Measurements from ENCODE around the gene LDLRAD4.
"Not testable (repeated sequence)": the region's sequence is repeated elsewhere in the genome, so short reads cannot be mapped to it uniquely, and the experiment has no call there.

LDLRAD4 gene

DNA sequence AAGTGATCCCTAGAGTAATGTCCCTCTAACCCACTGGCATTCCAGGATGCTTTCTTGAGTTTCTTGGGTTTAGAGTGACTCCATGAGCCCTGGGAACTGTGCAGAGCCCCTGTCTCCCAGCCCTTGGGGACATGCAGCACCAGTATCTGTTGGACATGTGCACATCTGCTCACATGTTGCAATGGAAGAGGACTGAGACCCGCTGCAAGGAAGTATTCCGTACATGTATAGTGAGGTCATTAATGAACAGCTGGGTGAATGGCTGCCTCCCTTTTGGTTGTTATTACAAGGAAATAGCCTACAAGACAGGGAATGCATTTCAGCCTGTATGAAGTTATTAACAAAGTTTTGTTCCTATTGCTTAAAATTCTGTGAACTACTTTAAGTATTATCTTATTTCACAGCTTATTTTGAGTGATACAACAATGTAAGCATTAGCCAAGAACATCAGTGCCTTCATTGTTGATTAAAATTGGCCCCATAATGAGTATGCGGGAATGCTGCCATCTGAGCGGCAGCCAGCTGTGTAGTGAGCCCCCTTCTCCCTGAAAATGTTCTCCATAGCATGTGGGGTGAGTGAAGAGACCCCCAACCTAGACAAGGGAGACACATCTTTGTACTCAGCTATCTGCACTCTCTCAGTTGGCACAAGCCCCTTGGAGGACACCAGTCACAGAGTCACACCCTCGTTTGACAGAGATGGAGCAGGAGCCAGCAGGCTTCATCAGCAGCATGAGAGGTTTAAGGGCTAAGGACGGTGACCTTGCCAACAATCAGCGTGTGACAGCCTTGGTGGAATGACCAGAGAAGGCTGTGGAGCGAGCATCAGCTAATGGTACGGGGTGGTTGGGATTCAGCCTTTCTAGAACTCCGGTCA, 420.4 kb downstream of the LDLRAD4 start:
- DNase-seq (ENCODE audit: low spot score): no peak

DNA sequence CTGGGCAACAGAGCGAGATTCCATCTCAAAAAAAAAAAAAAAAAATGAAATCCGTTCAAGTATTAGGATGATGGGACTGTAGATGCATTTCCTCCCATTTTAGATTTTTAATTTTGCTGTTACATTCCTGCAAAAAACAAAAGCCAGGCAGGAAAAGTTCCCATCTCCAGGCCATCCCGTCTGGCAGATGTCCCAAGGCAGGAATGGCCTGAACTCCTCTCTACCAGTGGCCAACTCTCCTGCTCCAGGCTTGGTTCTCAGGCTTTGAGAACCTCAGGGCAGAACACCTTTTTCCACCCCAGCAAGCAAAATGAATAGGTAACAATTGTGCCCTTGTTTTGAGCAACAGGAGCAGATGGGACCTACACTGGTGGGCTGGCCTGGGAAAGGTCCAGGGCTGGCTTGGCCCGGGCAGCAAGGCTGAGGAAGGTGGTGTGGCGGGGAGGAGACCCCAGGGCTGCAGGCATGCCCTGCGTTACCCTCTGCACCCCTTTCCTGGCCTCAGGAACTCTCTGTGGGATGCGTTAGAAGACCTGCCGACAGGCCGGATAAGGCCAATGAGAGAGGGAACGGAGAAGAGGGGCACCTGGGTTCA, 421.8 kb downstream of the LDLRAD4 start:
- DNase-seq (ENCODE audit: low spot score): no peak

DNA sequence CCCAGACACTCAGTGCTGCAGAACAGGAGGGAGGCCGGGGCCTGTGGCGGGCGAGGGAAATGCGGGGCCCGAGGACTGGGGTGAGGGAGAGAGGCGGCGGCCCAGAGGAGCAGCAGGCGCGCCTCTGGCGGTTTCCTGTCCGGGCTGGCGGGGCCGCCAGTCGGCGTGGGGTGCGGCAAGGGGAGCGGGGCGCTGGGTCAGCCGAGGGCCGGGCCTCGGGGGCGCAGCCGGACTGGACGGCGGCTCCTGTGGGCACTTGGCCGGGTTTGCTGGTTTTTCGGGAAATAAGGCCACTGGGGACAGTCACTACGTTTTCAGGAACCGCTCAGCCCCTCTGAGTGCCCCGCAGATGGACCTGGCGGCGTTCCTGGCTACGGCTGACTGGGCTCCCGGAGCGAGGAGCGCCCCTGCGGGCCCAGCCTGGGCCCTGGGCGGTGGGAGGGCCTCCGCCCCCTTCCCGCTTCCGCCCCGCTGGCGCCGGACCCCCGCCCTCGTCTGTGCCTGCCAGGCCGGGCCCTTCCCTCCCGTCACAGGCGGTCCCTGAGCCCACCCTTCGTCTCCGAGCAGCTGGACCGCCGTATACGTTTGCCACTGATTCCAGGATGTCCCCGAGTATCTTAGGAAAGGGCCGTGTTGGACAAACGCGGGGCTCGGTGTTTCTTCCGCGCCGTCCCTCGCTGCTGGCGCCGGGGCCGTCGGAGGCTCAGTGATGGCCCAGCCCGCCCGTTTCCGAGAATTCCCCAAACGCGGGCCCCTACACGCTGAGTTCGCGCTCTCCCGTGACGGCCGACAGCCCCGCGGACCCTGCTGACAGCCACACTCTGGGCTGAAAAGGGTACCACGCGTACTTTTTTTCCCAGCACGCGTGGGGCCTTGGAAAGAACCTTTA, 423.2 kb downstream of the LDLRAD4 start:
- DNase-seq (ENCODE audit: low spot score): no peak

DNA sequence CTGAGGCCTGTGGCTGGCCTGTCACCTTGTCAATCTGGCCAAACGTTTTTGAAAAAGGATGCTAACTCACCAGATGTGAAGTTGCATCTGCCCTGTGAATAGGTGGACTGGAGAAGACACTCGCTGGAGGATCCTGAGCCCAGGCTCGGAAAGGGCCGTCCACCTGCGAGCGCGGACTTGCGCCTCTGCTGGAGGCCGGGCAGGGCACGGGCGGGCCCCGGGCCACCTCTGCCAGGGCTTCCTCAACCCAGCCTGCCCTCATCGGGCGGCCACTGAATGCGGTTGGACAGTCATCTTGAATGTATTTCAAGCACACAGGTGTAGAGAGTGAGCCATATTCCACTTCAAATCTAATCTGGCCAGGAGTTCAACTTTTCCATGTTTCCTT, 423.9 kb downstream of the LDLRAD4 start:
- DNase-seq (ENCODE audit: low spot score): no peak

DNA sequence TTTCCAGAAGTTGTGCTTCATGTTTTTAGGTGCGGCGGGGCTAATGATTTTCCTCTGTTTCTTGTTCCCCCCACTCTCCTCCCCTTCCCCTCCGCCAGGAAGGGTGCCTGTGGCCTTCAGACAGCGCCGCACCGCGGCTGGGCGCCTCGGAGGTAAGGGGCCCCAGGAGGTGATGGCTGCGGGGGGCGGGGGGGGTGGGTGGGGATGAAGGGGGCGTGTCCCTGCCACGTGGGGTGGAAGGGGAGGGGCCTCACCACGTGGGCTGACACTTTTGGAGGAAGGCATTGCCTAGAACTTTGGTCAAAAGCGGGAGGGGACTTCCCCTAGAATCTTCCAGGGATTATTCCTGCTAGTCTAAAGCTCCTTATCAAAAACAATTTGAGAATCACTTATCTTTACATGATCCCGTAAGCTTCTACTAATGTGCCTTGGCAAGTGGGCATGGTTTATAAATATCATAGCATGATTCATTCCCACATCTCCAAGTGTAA, 424.7 kb downstream of the LDLRAD4 start:
- no peak for DNase-seq (ENCODE audit: low spot score)

DNA sequence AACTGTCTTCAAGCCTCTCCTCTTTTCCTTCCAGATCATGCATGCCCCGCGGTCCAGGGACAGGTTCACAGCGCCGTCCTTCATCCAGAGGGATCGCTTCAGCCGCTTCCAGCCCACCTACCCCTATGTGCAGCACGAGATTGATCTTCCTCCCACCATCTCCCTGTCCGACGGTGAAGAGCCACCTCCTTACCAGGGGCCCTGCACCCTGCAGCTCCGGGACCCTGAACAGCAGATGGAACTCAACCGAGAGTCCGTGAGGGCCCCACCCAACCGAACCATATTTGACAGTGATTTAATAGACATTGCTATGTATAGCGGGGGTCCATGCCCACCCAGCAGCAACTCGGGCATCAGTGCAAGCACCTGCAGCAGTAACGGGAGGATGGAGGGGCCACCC, 426.5 kb downstream of the LDLRAD4 start:
- no peak for DNase-seq (ENCODE audit: low spot score)

DNA sequence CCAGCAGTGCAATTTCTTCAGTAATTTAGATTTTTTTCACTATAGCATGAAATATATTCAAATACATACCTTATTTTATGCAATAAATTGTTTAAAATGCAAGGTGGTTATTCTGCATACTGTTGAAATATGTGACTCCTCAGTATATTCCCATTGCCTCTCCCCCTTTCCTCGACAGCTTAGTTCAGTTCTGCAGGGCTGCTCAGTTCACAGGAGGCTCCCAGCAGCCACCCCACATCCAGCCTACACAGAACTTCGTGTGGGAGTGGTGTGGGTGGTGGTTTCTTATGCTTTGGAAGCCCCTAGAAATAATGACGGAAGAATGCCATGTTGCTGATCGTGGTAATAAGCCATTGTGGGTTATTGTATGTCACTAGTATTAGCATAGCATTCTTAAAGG, 428.1 kb downstream of the LDLRAD4 start:
- DNase-seq (ENCODE audit: low spot score): no peak

DNA sequence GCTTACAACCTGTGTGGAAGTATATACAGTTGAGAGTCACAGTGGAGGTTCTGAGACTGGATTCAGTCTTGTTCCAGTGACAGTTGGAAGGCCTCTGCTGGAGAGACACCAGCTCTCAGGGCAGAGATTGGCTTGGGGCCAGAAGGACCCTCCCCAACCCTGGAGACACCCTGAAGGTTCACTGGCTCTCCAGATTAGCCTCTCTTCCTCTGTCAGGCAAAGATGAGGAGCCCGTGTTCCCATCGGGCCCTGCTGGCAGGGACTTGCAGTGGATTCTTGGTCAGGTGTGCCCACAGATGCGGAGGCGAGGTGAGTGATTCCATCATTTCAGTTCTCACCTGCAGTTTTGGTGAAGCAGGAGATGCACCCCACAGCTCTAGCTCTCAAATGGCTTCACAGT, 429.2 kb downstream of the LDLRAD4 start:
- no peak for DNase-seq (ENCODE audit: low spot score)

DNA sequence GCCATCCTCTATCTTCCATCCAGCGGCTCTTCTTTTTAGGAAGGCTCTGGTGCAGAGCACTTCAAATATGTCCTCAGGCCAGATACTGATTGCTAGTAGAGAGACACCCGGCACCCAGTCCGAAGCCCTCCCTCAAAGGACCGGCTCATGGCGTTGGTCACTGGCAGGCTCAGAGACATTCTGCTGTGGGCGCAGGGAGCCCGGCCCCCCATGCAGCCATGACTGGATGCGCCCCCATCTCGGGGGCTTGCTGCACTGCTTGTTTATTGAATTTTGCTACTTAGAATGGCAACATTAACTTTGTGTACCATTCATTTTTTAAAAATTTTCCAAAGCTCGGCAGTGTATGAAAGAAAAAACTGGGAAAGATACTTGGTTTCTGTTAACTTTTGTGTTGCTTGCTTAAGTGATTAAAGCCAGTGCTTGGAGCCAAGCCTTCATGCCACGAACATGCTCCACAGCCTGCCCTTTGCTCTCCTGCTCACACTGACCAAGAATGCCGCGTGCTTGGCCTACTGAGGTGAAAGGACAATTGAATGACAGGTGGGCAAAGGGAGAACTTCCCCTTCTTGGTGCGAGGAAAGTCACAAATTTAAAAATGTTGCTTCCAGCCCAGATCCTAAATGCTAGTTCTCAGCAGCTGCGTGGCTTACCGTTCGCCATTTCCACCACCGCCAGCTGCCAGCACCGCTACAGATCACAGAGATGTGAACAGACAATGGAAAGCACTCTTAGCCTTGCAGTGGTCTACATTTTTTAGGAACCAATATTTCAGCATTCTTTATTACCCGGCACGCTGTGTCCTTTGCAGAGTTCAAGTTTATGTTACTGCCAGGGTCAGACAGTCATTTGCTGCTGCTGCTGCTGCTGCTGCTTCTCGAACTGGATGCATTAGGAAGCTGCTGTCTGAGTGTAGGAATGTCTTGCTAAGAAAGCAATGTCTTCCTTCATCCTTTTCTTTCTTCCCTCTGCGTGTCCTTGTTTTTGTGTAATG, 431.1 kb downstream of the LDLRAD4 start:
- no peak for DNase-seq (ENCODE audit: low spot score)

DNA sequence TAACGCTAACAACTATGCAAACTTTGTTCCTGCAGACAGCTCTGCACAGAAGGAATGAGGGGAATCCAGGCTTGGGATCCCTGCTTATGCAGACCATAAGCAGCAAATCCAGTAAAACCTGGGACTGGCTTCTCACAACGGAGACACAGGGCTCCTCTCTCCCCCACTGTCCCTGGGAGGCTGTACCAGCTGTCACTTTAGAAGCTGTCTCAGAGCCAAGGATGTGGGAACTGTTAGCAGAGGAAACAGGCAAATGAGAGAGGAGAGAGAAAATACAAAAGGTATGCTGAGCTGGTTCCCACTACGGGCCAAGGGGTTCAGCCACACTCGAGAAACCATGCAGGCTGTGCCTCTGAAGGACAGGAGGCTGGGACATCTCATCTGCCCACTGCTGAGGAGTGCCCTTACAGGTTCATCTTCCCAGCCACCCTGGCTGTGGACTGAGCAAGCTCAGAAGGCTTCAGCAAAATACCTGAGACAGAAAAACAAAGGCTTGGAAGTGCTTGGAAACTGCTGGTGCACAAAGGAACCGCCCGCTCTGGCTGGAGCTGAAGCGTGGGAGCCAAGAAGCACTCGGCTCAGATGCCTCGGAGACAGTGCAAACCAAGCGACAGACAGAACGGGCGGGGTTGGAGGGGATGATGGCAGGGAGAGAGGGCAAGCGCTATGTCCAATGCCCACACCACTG, 435.3 kb downstream of the LDLRAD4 start:
- no peak for DNase-seq (ENCODE audit: low spot score)

DNA sequence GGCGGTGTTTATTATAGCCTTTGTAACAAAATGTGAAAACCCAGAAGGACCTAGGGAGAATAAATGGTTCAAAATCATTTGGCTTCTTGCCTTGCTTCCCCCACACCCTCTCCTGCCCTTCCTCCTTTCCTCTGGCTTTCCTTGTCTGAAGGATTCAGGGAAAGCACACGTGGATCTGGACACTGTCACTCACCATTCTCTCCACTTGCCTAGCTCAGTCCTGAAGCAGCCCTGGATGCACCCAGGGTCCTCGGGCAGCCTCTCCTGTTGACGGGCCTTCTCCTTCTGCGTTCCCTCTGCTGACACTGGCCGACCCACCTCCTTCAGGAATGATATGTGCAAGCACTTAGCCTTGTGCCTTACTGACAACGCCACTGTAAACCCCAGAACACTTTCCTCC, 439.4 kb downstream of the LDLRAD4 start:
- DNase-seq (ENCODE audit: low spot score): no peak

DNA sequence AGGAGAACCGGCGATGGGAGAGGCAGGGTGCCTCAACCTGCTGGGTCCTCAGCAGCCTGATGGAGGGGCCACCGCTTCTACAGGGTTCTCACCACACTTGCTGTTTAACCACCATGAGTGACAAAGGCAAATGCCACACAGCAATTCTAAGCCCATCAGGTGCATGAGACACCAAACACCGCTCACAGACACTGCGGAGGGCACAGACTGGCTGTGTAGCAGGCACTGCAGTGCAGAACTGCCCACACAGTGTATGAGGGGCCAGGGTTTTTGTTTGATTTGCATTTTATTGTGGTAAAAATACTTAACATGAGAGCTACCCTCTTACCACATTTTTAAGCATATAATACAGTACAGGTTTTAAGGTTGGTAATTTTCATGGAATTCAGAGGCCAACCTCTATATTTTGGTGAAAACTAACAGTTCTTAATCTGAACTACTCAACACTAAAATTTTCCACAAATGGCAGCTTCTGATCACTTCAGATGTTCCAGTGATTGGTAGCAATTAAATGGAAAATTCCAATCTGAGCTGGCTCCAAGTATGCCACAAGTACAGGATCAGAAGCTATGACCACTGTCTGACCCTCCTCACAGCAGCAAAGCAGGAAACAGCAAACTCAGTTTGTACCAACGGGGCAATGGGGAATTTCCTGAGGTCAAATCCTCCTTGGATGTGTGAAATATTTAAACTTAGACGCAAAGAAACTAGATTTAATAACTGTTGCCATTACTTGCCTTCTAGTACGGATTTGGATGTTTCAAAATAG, 440.1 kb downstream of the LDLRAD4 start:
- no peak for DNase-seq (ENCODE audit: low spot score)

DNA sequence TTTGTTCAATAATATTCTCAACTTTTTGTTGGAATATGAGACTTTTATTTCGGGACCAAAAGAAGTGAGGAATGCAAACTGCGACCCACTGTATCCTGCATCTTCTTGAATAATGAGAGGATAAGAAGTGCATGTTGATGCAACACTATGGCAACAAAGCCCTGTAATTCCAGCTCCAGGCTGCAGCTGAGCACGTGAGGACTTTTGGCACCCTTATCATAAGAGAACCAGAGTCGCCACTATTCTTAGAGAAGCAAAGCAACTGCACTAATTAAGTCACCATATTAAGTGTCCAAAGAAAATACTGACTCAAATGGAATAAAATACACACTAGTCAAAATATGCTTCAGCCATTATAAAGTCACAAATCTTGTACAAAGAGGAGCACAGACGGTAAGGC, 441.9 kb downstream of the LDLRAD4 start:
- no peak for DNase-seq (ENCODE audit: low spot score)

DNA sequence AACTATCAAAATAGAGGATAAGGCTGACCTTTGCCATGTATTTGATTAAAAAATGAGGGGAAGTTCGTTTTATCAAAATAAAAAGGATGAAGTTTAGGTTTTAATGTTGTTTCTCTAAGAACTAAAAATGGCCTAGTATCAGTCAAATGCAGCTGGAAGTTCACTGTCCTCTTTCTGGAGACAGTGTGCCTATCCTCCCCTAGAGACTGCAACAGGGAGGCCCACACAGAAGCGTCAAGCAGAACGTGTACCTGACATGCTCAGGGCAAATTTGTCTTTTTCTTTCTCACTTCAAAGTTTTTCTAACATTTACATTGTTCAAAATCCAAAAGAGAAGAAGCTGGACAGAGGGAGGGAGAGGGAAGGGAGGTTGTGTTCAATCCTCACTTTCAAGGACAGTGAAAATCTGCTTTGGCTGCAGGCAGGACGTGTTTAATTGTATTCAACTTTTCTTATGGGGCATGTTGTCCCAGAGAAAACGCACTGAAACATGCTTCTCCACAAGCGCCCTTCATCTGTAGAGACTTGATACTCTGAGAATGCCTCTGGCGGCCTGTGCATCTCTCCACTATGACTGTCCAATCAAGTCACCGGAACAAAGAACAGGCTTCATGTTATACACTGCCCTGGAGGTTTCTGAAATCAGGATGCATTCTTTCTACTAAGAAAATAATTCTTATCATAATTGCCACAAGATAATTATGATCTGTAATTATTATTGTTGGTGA, 442.7 kb downstream of the LDLRAD4 start:
- no peak for DNase-seq (ENCODE audit: low spot score)

DNA sequence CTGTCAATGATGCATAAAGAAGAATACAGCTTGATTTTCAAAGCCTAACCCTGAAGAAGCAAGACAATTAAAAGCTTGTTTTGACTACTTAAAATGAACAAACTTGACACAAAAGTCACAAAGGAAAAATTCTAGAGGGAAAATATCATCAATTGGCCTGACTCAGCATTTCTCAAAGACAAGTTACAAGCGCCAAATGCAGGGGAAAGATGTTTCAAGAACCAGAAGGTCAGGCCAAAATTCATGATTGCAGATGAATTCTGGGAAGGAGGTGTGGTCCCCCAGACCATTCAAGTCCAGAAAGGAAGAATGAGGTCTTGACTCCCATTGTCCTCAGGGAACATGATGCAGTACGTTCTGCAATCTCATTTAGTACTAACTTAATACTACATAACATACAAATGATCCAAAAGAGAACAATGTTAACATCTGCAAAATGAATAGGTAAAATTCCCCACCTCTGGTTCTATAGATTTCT, 443.3 kb downstream of the LDLRAD4 start:
- no peak for DNase-seq (ENCODE audit: low spot score)

DNA sequence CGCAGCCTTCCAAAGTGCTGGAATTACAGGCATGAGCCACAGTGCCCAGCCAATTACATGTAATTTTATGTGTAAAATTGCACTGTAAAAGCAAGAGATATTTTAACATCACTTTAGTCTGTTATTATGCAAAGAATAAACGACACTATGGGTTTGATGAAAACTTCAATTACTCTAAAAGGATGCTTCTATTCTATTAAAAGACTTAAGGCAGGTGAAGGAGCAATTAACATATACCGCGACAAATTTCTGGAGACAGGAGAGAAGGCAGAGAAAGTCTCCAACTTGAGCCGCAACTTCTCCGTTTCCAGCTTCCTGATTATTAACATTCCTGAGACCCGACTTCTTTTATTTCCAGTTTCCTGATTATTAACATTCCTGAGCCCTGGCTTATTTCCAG, 454.1 kb downstream of the LDLRAD4 start:
- no peak for DNase-seq (ENCODE audit: low spot score)

DNA sequence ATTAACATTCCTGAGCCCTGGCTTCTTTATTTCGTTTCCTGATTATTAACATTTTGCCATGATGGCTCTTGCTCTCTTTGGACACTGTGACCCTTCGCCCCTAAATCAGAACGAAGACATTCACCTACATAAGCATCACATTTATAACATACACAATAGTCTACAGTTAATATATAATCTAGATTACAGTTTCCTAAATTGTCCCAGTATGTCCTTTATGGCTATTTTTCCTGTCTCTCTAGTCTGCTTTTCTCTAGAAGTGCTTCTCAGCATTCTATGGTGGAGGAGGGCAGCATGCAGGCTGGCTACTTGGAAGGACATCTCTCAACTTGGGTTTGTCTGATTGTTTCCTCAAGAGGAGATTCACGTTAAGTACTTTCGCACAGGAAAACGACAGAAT, 457.9 kb downstream of the LDLRAD4 start:
- DNase-seq (ENCODE audit: low spot score): no peak

DNA sequence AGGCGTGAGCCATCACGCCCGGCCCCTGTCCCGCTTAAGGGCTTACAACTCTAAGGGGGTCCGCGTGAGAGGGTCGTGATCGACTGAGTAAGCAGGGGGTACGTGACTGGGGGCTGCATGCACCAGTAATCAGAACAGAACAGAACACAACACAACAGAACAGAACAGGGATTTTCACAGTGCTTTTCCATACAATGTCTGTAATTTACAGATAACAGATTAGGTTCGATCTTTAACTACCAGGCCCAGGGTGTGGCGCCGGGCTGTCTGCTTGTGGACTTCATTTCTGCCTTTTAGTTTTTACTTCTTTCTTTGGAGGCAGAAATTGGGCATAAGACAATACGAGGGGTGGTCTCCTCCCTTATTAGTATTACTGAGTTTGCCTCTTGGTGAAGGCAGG, 458.8 kb downstream of the LDLRAD4 start:
- DNase-seq (ENCODE audit: low spot score): not testable (repeated sequence)

DNA sequence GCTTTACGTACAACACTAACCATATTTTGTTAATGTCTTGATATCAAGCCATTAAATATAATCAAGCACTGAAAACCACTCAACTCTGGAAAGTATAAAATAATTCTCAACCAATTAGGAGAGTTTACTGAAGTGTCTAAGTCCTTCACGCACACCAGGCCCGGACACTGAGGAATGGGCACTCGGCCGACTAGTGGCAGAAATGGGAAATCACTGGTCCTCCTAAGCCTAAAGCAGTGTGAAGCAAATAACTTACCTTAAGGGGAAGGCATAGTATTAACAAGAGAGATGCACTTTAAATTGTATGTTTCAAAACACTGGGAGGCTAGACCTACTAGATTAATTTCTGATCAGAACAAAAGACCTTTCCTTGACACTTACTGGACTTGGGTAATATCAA, 462.1 kb downstream of the LDLRAD4 start:
- no peak for DNase-seq (ENCODE audit: low spot score)

Measured in RKO (cell line).